DMS153 (cell line): ENCODE data around the gene CLDND1.

Source experiments
- DNase-seq: peaks from one replicate; lab custom pipeline; 2025; lab: John Stamatoyannopoulos, UW

CLDND1 gene

GRCh38 chr3:98551754-98552153 is 29.1 kb upstream of the CLDND1 start:
- DNase-seq, result no peak

GRCh38 chr3:98551236-98551635 is 28.5 kb upstream of the CLDND1 start:
- no peak for DNase-seq

- no peak for DNase-seq
Observed at GRCh38 chr3:98550833-98551232, 28.1 kb upstream of the CLDND1 start.

GRCh38 chr3:98548544-98548943 is 25.8 kb upstream of the CLDND1 start:
- no peak for DNase-seq

- no peak for DNase-seq
Observed at GRCh38 chr3:98545940-98546339, 23.2 kb upstream of the CLDND1 start.

- DNase-seq, result no peak
Observed at GRCh38 chr3:98542623-98543022, 19.9 kb upstream of the CLDND1 start.

GRCh38 chr3:98541695-98542094 is 19.0 kb upstream of the CLDND1 start:
- no peak for DNase-seq

GRCh38 chr3:98540346-98540745 is 17.6 kb upstream of the CLDND1 start:
- DNase-seq, result no peak

- DNase-seq, result no peak
Observed at GRCh38 chr3:98536456-98537017, 13.8 kb upstream of the CLDND1 start.

GRCh38 chr3:98534734-98535133 is 12.0 kb upstream of the CLDND1 start:
- DNase-seq, result no peak

- DNase-seq, result no peak
Observed at GRCh38 chr3:98534168-98534567, 11.5 kb upstream of the CLDND1 start.

- DNase-seq, result no peak
Observed at GRCh38 chr3:98532709-98533571, 10.2 kb upstream of the CLDND1 start.

- DNase-seq, result no peak
Observed at GRCh38 chr3:98532275-98532637, 9.6 kb upstream of the CLDND1 start.

GRCh38 chr3:98531622-98532274 is 9.0 kb upstream of the CLDND1 start, which contains the start of gene GPR15:
Gene GPR15, plus strand, starts transcription at chr3:98531978. Its CDS starts 56 bp downstream, at chr3:98532034.
- no peak for DNase-seq

GRCh38 chr3:98530676-98531075 is 8.0 kb upstream of the CLDND1 start:
- DNase-seq, result no peak

GRCh38 chr3:98529856-98530459 is 7.3 kb upstream of the CLDND1 start:
- DNase-seq, result no peak

- DNase-seq, result no peak
Observed at GRCh38 chr3:98528474-98529346, 6.0 kb upstream of the CLDND1 start.

- DNase-seq, result no peak
Observed at GRCh38 chr3:98525494-98525893, 2.8 kb upstream of the CLDND1 start.

- DNase-seq, result no peak
Observed at GRCh38 chr3:98521897-98522543, 682 bp downstream of the CLDND1 start.

GRCh38 chr3:98519351-98519750 is 3.4 kb downstream of the CLDND1 start:
- DNase-seq, result no peak

- DNase-seq, result no peak
Observed at GRCh38 chr3:98518816-98519215, 3.9 kb downstream of the CLDND1 start.
